ENCODE results near the gene WDR77. TPM values are rescaled to one million over a fixed set of nuclear protein-coding genes. Genes with fewer than 3 reads are reported as not detected.

The WDR77 gene
- total and polyA plus RNA-seq, 2 of the 13 experiments (the other 11 are each of a cell fraction or from before 2014, with no cell fraction given), result 90.6 to 108 TPM

DNA sequence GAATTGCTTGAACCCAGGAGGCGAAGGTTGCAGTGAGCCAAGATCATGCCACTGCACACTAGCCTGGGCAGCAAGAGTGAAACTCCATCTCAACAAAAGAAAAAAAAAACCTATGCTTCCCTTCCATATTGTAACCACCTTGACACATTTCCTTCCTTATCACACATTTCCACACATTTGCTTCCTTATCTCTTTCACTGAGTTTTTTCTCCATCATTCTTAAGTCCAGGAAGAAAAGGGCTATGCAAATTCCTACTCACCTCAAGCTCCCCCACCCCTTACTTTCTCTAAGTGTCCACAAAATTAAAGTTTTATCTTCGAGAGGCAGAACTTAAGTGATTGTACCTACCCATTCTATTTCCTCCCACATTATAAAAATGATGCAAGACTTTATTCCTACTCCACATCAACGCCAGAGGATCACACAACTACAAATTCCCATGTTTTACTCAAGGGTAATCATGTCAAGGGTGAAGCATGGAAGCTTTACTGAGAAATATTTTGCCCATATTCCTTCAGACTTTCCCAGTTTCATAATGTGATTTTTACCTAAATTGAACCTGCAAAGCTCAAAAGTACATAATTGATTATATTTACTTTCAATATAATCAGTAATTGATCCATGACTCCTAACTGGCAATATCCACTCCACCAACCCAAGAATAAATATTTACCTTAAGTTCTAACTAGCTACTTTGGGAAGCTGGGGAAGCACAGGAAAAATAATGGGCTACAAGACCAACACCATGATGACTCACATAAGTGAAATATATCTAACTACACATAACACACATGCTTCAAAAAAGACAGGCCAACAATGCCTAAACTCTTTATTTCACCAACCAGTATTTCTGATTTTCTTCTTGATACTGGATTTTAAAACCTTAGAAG, 9.3 kb downstream of the WDR77 start:
- Histone ChIP-seq H3K4me3 (replicated peaks in 1 of 3; ENCODE audit: insufficient read depth in 1 of 3, low read depth in 2 of 3, low read length in 3 of 3) (no peak overlapping the region), H4K20me1 (ENCODE audit: insufficient read depth, low read length) (no peaks in the 10 kb centered on the region), H3K36me3 (replicated peaks in 1 of 2; ENCODE audit: control insufficient read depth in 1 of 2, insufficient read depth in 2 of 2, low read length in 2 of 2) (peaks cover 25 to 64% of the 10 kb centered on the region in 2 experiments), H3K9me3 (ENCODE audit: low read length) (no peaks in the 10 kb centered on the region), H2AFZ (ENCODE audit: low read length) (no peak overlapping the region), H3K4me2 (ENCODE audit: low read depth, low read length) (no peak overlapping the region), H3K27me3 (ENCODE audit: control insufficient read depth in 1 of 2, insufficient read depth in 2 of 2, low read length in 2 of 2) (no peaks in the 10 kb centered on the region), H3K4me1 (ENCODE audit: insufficient read depth, low read length) (peaks cover 26% of the 10 kb centered on the region), H3K79me2 (ENCODE audit: insufficient read depth, low read length) (no peaks in the 10 kb centered on the region), H3K9ac (ENCODE audit: insufficient read depth, low read depth, low read length) (no peak overlapping the region), H3K27ac (ENCODE audit: extremely low read length, insufficient read depth, low read length) (no peak overlapping the region)
- FAIRE-seq (no peak), DNase-seq (ENCODE audit: low spot score) (no peak), ATAC-seq (no peak)
- no peak for TF ChIP-seq SRSF1 (optimal IDR thresholded peaks at IDR 0.05; ENCODE audit: low read depth, low read length)
- POLR2A ChIA-PET, result no interaction called here
- BruUV-seq (replicated peaks), result no TSS peak
- WGBS (ENCODE audit: low lambda C conversion rate), result over 99% methylated on average over 3 of the region's 3 CpGs
- intact Hi-C loops (cut with micrococcal nuclease; ENCODE audit: unreplicated experiment) (no loop called here), in situ Hi-C loops (cut with HindIII; ENCODE audit: extremely low pct_ligation_motif_present, low pct_unique_long_range_greater_than_20kb) (no loop called here)
- CTCF ChIA-PET (ENCODE audit: low intra/inter-chr PET ratio, low total read pairs), result no interaction called here

DNA sequence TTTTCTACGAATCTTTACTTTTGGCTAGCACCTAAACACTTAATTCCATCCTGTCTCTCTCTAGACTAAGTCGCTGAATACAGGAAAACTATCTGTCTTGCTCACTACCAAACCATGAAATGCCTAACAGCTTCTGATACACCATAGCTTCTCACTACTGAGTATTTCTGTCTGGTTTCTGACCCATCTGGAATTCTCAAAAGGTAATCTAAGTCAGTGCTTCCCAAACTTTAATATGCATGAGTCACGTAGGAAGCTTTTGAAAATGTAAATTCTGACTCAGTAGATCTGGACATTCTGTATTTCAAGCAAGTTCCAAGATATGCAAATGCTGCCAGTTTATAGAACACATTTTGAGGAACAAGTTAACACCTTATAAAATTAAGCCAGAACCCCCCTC, 12.3 kb downstream of the WDR77 start:
- Histone ChIP-seq H3K36me3 (replicated peaks in 1 of 2; ENCODE audit: control insufficient read depth in 1 of 2, insufficient read depth in 2 of 2, low read length in 2 of 2) (peaks cover 12 to 41% of the 10 kb centered on the region in 2 experiments), H2AFZ (ENCODE audit: low read length) (no peak overlapping the region), H3K4me2 (ENCODE audit: low read depth, low read length) (no peak overlapping the region), H3K27ac (ENCODE audit: extremely low read length, insufficient read depth, low read length) (no peak overlapping the region), H3K79me2 (ENCODE audit: insufficient read depth, low read length) (no peaks in the 10 kb centered on the region), H3K27me3 (ENCODE audit: control insufficient read depth in 1 of 2, insufficient read depth in 2 of 2, low read length in 2 of 2) (no peaks in the 10 kb centered on the region), H4K20me1 (ENCODE audit: insufficient read depth, low read length) (no peaks in the 10 kb centered on the region), H3K9ac (ENCODE audit: insufficient read depth, low read depth, low read length) (no peak overlapping the region), H3K4me3 (replicated peaks in 1 of 3; ENCODE audit: insufficient read depth in 1 of 3, low read depth in 2 of 3, low read length in 3 of 3) (no peak overlapping the region), H3K4me1 (ENCODE audit: insufficient read depth, low read length) (peaks cover 5% of the 10 kb centered on the region), H3K9me3 (ENCODE audit: low read length) (no peaks in the 10 kb centered on the region)
- intact Hi-C loops (cut with micrococcal nuclease; ENCODE audit: unreplicated experiment) (no loop called here), in situ Hi-C loops (cut with HindIII; ENCODE audit: extremely low pct_ligation_motif_present, low pct_unique_long_range_greater_than_20kb) (no loop called here)
- POLR2A ChIA-PET, result no interaction called here
- WGBS (ENCODE audit: low lambda C conversion rate), result 98% methylated on average over 3 of the region's 3 CpGs
- TF ChIP-seq CEBPG (CRISPR knock-in tag; IDR thresholded peaks at IDR 0.05) (no peak), NAIF1 (CRISPR knock-in tag; IDR thresholded peaks at IDR 0.05; ENCODE audit: borderline replicate concordance) (no peak), MAF1 (CRISPR knock-in tag; IDR thresholded peaks at IDR 0.05; ENCODE audit: borderline replicate concordance) (no peak), HIVEP1 (CRISPR knock-in tag; IDR thresholded peaks at IDR 0.05) (no peak), NR2F1 (CRISPR knock-in tag; IDR thresholded peaks at IDR 0.05) (no peak)
- TF ChIP-seq, protein P1, sequence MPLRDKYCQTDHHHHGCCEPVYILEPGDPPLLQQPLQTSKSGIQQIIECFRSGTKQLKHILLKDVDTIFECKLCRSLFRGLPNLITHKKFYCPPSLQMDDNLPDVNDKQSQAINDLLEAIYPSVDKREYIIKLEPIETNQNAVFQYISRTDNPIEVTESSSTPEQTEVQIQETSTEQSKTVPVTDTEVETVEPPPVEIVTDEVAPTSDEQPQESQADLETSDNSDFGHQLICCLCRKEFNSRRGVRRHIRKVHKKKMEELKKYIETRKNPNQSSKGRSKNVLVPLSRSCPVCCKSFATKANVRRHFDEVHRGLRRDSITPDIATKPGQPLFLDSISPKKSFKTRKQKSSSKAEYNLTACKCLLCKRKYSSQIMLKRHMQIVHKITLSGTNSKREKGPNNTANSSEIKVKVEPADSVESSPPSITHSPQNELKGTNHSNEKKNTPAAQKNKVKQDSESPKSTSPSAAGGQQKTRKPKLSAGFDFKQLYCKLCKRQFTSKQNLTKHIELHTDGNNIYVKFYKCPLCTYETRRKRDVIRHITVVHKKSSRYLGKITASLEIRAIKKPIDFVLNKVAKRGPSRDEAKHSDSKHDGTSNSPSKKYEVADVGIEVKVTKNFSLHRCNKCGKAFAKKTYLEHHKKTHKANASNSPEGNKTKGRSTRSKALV (CRISPR knock-in tag; IDR thresholded peaks at IDR 0.05), result no peak
- TF ChIP-seq, protein P2, sequence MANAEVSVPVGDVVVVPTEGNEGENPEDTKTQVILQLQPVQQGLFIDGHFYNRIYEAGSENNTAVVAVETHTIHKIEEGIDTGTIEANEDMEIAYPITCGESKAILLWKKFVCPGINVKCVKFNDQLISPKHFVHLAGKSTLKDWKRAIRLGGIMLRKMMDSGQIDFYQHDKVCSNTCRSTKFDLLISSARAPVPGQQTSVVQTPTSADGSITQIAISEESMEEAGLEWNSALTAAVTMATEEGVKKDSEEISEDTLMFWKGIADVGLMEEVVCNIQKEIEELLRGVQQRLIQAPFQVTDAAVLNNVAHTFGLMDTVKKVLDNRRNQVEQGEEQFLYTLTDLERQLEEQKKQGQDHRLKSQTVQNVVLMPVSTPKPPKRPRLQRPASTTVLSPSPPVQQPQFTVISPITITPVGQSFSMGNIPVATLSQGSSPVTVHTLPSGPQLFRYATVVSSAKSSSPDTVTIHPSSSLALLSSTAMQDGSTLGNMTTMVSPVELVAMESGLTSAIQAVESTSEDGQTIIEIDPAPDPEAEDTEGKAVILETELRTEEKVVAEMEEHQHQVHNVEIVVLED (CRISPR knock-in tag; IDR thresholded peaks at IDR 0.05; ENCODE audit: borderline replicate concordance), result no peak
- CTCF ChIA-PET (ENCODE audit: low intra/inter-chr PET ratio, low total read pairs), result no interaction called here
- no peak for ATAC-seq
- no peak for DNase-seq (ENCODE audit: low spot score)
- FAIRE-seq, result no peak
- no TSS peak for BruUV-seq (replicated peaks)

Measured in HepG2 (cell line).